Astrocyte of the spinal cord (primary cell): Measurements from ENCODE around the gene LRBA.

ENCODE experiments used
- DNase-seq: peaks from one replicate; pipeline ENCODE4 v3.0.0; 2011; ENCODE audit warnings: low read depth, low spot score
- H3K4me3 ChIP-seq: 2 replicates; pipeline ENCODE4 v1.5.1; 2011; ENCODE audit warnings: low read depth, mild to moderate bottlenecking, low read length, moderate library complexity
- CTCF ChIP-seq: IDR thresholded peaks from 2 replicates; pipeline ENCODE4 v1.5.1; 2012; ENCODE audit warnings: low read depth, mild to moderate bottlenecking, low read length, inconsistent platforms
- in situ Hi-C: cut with HindIII; loops from 2 replicates; pipeline ENCODE4 v1.10.0; 2017; ENCODE audit warnings: low sequenced_read_pairs

LRBA gene

GRCh38 chr4:150218447-150218846 is 796.6 kb downstream of the LRBA start:
- in situ Hi-C loops = no loop called here
- no peak for TF ChIP-seq CTCF
- no peak for DNase-seq
- H3K4me3 ChIP-seq = no peak overlapping the region

GRCh38 chr4:150217808-150218207 is 797.3 kb downstream of the LRBA start:
- in situ Hi-C loops = no loop called here

GRCh38 chr4:150217192-150217591 is 797.9 kb downstream of the LRBA start:
- TF ChIP-seq CTCF = peak; percentile 62
- peak; percentile 85 for DNase-seq
- no peak overlapping the region for H3K4me3 ChIP-seq
- in situ Hi-C loops = no loop called here

More at GRCh38 chr4:150217808-150218207, 797.3 kb downstream of the LRBA start:
- no peak for TF ChIP-seq CTCF
- no peak overlapping the region for H3K4me3 ChIP-seq
- DNase-seq = no peak

GRCh38 chr4:150216726-150217125 is 798.4 kb downstream of the LRBA start:
- TF ChIP-seq CTCF = no peak
- in situ Hi-C loops = no loop called here
- no peak for DNase-seq
- H3K4me3 ChIP-seq = no peak overlapping the region

GRCh38 chr4:150215601-150216000 is 799.5 kb downstream of the LRBA start:
- in situ Hi-C loops = no loop called here

More at GRCh38 chr4:150215601-150216000, 799.5 kb downstream of the LRBA start:
- TF ChIP-seq CTCF = no peak
- DNase-seq = no peak
- H3K4me3 ChIP-seq = no peak overlapping the region
